Measurements from ENCODE around the gene LACTBL1.

Gene LACTBL1

DNA sequence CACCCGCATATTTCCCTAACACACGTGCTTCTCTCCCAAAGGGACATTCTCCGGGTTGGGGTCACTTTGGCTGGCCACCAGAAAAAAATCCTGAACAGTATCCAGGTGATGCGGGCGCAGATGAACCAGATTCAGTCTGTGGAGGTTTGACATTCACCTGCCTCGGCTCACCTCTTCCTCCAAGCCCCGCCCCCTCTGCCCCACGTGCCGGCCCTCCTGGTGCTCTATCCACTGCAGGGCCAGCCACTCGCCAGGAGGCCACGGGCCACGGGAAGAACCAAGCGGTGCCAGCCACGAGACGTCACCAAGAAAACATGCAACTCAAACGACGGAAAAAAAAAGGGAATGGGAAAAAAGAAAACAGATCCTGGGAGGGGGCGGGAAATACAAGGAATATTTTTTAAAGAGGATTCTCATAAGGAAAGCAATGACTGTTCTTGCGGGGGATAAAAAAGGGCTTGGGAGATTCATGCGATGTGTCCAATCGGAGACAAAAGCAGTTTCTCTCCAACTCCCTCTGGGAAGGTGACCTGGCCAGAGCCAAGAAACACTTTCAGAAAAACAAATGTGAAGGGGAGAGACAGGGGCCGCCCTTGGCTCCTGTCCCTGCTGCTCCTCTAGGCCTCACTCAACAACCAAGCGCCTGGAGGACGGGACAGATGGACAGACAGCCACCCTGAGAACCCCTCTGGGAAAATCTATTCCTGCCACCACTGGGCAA lies 59.1 kb downstream of the LACTBL1 start:
- DNase-seq (ENCODE audit: low read depth in 2 of 2), result no peak

- no peak for DNase-seq (ENCODE audit: low read depth in 2 of 2)
Measured at GRCh38 chr1:22912311-22912710, 60.4 kb downstream of the LACTBL1 start.

DNA sequence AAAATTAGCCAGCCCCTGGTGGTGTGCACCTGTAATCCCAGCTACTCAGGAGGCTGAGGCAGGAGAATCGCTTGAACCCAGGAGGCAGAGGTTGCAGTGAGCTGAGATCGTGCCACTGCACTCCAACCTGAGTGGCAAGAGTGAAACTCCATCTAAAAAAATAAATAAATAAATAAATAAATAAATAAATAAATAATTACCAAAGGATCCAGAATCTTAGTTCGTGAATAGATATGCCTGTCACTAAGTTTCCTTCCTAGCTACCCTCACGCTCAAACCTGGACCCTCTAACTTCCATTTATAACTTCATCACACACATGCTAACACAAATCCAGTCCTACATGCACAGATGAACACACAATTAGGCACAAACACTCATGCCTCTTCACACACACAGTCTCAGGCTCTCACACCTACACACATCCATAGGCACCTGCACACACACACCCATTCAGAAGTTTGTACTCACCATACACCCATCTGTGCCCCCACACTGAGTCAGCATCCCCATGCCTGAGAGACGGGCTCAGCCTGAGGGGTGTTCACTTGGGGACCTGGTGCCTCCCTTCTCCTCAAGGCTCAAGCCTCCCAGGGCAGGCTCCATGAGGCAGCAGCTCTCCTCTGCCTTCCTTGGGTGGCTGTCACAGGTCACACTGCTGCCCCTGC lies 61.5 kb downstream of the LACTBL1 start:
- no peak for DNase-seq (ENCODE audit: low read depth in 2 of 2)

GRCh38 chr1:22910286-22910685 lies 62.4 kb downstream of the LACTBL1 start:
- DNase-seq (ENCODE audit: low read depth in 2 of 2), result no peak

GRCh38 chr1:22908880-22909426 lies 63.7 kb downstream of the LACTBL1 start:
- DNase-seq (ENCODE audit: low read depth in 2 of 2), result no peak

- no peak for DNase-seq (ENCODE audit: low read depth in 2 of 2)
Measured at GRCh38 chr1:22907528-22907927, 65.1 kb downstream of the LACTBL1 start.

DNA sequence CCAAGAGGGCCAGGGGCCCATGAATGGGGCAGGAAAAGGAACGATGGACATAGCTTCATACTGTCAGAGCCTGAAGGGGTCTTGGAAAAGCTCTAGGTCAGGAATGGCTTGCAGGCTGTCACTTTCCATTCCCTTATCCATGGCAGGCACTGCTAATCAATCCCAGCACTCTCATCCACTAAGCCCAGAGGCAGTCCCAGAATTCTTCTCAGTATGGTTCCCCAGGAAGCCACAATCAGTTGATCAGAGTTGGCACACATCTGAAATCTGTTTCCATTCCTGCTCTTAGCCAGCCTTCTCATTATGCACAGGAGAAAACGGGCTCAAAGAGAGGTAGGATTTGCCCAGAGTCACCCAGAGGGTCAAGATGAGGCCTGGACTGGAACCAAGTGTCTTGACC lies 65.7 kb downstream of the LACTBL1 start:
- no peak for DNase-seq (ENCODE audit: low read depth in 2 of 2)

- no peak for DNase-seq (ENCODE audit: low read depth in 2 of 2)
Measured at GRCh38 chr1:22903113-22903512, 69.6 kb downstream of the LACTBL1 start.
